ENCODE results near the gene TMOD2.

- TF ChIP-seq CTCF (IDR thresholded peaks at IDR 0.05) (no peak), EP300 (IDR thresholded peaks at IDR 0.05) (no peak)
Measured at GRCh38 chr15:51750792-51751696, at the start of gene TMOD2.
